Measurements from ENCODE around the gene COX11.

DNA sequence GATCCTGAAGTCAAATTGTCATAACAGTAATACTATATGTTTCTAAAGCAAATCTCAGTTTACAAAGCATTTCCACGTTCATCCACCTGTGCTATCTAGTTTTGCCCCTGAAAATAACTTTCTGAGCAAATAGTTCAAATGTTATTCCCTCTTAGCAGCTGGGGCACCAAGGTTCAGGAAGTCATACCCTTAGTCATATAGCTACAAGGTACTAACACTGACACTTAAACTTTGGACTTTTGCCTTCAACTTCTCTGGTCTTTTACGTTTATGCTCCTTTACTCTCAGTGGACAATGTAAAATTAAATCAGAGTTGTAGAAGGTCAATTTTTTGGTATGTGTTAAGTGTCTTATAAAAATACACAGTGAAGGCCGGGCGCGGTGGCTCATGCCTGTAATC, 33.0 kb downstream of the COX11 start:
- TF ChIP-seq GATA3 (IDR thresholded peaks at IDR 0.05; ENCODE audit: low read depth, low read length) (no peak), GATA2 (IDR thresholded peaks at IDR 0.05; ENCODE audit: low read depth, low read length) (no peak)

Measured in SH-SY5Y (cell line).